Tibial nerve (tissue), 4 donors: ENCODE data around the gene KCNQ4.

ENCODE experiments used
- EP300 ChIP-seq, 2 donors: sonication (generic); formaldehyde crosslinking; IDR thresholded peaks; one replicate each; pipeline ENCODE4 v1.6.1; 2017; ENCODE audit warnings: antibody characterized with exemption in 2 of 2, mild to moderate bottlenecking in 1 of 2
- POLR2A ChIP-seq, 2 donors: fragments of 450-650 bp; IDR thresholded peaks; one replicate each; pipeline ENCODE4 v1.6.1; 2017; ENCODE audit warnings: antibody characterized with exemption in 2 of 2, mild to moderate bottlenecking in 2 of 2, moderate library complexity in 2 of 2
- TF ChIP-seq, protein P1 (sequence below), 5 experiments: fragments of 200-600 bp in 3 of 5; fragments of 450-650 bp in 2 of 5; sonication (generic) in 3 of 5; IDR thresholded peaks; one replicate each; pipeline ENCODE4 v1.5.1; 2016 to 2019; ENCODE audit warnings: antibody characterized with exemption in 5 of 5, mild to moderate bottlenecking in 3 of 5, moderate library complexity in 2 of 5

DNA sequence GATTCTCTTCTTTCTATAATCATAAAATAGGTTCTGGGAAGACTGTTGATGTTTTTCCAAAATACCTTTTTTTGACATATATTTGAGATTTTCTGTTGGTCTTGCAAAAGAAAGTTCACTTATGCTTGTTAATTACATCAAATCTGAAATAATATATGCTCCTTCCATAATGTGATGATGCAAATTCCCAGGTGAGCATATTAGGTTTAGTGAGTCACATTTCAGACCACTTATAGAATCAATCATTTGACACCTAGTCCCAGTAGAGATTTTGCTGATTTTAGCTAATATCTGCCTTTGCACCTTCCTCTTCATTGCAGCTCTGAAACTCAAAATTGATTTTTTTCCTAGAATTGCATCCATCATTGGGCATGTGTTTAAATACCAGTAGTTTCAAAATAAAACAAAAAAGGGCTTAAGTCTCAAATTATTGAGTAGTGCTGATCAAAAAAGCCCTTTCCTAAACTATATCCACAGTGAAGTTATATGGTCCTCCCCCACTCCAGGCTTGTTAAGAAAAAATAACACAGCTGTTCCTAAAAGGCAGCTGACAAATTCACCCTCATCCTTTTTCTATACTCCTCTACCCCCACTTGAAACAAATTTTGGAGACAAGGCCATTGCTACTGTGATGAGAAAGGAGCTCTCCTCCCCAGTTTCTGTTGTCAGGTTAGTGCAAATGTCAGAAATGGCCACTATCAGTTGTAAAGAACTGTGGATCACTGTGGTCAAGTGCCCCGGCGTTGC is 37.1 kb upstream of the KCNQ4 start:
- TF ChIP-seq, protein P1, sequence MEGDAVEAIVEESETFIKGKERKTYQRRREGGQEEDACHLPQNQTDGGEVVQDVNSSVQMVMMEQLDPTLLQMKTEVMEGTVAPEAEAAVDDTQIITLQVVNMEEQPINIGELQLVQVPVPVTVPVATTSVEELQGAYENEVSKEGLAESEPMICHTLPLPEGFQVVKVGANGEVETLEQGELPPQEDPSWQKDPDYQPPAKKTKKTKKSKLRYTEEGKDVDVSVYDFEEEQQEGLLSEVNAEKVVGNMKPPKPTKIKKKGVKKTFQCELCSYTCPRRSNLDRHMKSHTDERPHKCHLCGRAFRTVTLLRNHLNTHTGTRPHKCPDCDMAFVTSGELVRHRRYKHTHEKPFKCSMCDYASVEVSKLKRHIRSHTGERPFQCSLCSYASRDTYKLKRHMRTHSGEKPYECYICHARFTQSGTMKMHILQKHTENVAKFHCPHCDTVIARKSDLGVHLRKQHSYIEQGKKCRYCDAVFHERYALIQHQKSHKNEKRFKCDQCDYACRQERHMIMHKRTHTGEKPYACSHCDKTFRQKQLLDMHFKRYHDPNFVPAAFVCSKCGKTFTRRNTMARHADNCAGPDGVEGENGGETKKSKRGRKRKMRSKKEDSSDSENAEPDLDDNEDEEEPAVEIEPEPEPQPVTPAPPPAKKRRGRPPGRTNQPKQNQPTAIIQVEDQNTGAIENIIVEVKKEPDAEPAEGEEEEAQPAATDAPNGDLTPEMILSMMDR (IDR thresholded peaks at IDR 0.05), result no peak
- TF ChIP-seq POLR2A (IDR thresholded peaks at IDR 0.05) (no peak), EP300 (IDR thresholded peaks at IDR 0.05) (no peak)
